CD4-positive, alpha-beta T cell treated with Interleukin-12 subunit alpha and Interleukin-12 subunit beta, for 1 hour (primary cell): Measurements from ENCODE around the gene NCAPG2.
A peak's percentile ranks its signal among the peaks of the same experiment; 100 is the strongest.

ENCODE experiments used
- DNase-seq: peaks from one replicate; pipeline ENCODE4 v3.0.0-alpha.2; 2020

The NCAPG2 gene

DNA sequence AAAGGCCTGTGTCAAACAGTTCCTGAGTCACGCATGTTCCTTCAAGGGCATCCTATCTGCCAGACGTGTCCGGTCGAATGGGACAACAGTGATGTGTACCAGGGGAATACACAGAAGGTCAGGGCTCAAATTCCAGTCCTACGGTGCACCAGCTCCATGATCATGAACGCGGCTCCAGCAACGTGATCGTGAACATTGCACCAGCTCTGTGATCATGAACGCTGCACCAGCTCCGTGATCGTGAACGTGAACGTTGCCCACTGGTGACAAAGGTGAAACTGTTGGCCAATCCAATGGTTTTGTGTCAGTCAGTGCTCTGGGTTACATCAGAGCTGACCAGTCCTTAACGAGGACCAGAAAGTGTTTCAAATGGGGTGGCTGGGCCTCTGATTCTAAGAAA, 112.7 kb downstream of the NCAPG2 start:
- no peak for DNase-seq

DNA sequence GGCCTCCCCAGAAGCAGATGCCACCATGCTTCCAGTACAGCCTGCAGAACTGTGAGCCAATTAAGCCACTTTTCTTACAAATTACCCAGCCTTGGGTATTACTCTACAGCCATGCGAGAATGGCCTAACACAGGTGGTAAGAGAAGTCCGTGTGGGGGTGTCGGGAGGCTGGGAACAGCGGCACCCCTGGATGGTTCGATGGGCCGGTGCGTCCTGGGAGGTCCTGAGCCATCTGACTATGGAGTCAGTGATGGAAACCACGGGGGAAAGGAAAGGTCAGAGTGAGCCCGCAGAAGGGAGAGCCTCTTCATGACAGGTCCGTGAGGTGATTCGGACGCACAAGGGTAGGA, 114.4 kb downstream of the NCAPG2 start:
- no peak for DNase-seq

DNA sequence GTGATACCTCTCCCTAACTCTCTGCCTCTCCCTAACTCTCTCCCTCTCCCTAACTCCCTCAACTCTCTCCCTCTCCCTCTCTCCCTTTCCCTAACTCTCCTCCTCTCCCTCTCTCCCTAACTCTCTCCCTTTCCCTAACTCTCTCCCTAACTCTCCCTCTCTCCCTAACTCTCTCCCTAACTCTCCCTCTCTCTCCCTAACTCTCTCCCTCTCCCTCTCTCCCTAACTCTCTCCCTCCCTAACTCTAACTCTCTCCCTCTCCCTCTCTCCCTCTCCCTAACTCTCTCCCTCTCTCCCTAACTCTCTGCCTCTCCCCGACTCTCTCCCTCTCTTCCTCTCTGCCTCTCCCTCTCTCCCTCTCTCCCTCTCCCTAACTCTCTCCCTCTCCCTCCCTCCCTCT, 115.0 kb downstream of the NCAPG2 start:
- no peak for DNase-seq

DNA sequence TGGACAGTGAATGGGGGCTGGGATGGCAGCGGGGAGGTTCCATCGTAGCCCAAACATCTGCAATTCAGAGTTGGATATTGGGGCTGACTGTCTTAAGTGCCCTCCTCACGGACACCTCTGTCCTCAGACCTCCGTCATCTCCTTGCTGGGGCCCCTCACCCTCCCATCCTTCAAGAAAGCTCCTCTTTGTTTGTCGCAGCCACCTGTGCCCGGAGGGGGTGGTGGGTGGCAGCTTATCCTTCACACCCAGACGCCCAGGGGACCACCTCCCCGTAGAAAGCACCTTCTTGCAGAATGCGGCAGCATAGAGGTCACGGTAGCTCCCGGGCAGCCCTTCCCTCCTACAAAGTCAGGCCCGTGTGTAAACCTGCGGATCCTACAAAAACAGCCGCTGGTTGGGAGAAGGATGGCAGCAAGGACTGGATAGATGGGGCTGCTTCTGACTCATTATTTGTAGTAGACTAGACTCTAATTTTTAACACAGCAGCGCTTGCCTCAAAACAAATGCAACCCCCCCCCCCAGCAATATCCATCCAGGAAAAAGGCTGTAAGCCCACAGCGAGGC, 115.6 kb downstream of the NCAPG2 start:
- DNase-seq, result no peak

DNA sequence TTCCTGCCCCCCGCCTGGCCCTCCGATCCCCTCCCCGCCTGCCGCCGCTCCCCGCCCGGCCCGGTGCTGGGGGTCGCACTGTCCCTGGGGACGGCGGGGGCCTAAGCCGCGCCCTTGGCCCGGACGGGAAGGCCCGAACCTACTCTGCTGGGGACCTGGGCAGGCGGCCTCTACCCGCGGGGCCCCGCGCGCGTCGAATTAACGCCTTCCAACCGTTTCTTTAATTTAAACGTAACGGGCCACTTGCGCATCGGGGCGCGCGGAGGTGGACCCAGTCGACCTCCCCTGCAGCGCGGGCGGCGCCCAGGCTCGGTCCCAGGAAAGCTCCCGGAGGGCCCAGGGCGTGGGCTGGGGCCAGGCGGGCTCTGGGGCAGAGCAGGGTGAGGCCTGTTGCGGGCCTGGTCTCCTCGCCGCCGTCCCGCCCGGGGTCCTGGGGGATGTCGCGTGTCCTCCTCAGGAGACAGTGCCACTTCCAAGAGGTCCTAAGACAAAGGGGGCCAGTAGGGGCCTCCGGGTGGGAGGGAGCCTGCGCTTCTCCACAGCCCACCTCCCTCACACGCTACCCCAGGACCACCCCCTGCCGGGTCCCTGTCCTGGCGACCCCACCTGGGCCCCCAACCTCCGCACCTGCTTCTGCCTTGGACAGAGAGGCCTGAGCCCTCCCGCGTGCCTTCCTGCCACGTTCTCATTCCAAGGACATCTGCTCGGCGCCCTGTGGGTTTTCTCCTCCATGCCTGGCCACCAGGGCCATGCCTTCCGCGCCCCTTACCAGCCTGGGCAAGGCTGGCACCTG, 116.3 kb downstream of the NCAPG2 start:
- no peak for DNase-seq

DNA sequence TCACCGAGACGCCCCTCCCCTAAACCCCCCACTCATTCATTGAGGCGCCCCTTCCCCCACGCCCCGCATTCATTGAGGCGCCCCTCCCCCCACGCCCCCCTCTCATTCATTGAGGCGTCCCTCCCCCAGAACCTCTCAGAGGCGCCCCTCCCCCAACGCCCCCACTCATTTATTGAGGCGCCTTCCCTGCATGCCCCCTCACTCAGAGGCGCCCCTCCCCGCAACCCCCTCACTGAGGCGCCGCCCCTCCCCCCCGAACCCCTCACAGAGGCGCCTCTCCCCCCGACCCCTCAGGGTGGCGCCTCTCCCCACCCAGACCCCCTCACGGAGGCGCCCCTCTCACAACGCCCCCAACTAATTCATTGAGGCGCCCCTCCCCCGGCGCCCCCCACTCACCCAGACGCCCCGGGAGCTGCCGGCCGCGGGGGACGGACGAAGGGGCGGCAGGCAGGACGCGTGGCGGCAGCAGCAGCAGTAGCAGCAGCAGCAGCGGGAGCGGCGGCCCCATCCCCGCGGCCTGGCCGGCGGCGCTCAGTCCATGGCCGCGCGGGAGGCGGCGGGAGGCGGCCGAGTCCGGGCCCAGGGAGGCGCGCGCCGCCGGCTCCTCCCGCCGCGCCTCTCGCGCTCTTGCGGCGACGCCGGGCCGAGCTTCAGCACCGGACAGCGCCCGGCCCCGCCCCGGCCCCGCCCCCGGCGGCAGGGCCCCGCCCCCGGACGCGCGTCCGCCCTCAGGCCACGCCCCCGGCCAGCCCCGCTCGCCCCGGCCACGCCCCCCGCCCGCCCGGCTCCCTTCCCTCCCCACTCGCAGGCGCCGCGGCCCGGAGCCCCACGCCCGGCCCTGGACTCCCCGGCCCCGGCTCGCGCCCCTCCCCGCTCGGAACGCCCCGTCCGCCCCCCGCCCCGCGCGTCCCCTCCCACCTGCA, 117.2 kb downstream of the NCAPG2 start, which contains the start of gene PTPRN2:
TSS of gene PTPRN2 (minus strand) at position 662 of the 923 bp plus-strand sequence.
- peak; percentile 55 for DNase-seq

DNA sequence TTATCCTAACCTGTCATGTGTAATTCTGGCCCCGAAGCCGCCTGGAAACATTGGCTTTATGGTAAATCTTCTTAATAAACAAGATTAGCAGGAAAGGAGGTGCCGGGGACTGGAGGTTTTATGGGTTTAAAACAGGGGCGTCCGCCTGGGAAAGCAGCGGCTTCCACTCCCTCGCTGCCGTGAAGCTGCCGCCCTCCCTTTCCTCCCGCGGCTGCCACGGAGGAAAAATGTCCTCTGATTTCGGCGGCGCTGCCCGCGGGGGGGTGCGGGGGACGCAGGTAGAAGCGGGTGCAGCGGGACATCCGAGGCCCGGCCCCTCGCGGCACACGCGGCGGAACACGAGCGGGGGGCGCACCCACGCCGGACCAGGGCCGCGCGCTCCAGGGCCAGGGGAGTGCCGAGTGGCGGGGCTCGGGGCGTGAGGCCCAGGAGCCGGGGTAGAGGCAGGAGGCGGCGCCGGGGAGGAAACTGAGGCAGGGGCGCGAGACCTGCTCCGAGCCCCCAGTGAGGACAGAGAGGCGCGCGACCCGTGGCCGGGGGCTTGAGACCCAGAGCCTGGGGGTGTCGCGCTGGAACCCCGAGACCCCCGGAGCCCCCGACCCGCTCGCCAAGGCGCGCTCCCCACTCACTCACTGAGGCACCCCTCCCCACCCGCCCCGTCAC, 118.0 kb downstream of the NCAPG2 start:
- no peak for DNase-seq

DNA sequence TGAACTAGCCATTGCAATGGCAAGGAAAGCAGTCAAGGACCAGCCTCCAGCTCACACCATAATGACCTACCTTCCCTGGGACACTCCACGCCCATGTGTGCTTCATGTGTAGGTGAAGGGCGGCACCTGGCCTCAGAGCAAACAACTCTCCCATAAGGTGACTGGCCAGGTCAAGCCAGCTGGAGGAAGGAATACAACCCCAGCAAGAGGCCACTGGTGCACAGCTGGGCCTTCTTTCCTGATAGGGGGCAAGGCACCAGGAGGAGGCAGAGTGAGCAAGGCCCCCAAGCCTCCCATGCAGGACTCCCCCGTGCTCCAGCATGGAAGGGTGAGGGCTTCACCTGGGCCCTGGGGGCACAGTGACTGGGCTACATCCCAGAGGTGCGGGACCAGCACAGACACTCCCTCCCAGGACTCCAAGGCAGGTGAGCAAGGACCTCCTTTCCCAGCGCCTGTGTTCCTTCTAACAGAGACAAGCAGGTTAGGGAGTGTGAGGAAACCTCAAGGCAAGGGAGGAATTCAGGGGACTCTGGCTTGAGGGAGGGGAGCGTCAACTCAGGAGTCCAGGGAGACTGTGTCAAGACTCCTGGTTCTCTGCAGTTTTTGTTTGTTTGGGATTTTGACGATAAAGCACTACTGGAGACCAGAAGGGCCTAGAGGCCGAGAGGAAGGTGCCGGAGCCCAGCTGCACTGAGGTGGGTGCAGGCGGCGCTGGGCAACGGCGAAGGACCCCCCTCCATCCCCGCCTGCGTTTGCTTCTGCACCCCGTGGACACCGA, 118.7 kb downstream of the NCAPG2 start:
- DNase-seq, result no peak

DNA sequence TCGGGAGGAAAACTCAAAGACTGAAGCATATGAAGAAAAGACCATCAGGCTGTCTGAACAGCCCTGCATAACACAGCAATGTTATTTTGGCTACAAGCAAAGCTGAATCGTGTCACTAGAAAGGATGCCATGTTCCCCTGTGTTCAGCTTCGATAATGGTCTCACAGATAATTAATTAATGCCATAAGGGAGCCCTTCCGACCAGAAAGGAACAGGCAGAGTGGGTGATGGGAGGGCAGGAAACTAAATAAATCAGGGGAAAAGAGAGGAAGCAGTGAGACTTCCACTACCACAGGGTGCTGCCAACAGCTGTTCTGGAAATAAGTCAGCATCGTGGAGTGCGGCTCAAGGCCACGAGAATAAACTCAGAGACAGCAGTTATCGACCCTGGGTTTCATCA, 120.2 kb downstream of the NCAPG2 start:
- DNase-seq, result no peak

DNA sequence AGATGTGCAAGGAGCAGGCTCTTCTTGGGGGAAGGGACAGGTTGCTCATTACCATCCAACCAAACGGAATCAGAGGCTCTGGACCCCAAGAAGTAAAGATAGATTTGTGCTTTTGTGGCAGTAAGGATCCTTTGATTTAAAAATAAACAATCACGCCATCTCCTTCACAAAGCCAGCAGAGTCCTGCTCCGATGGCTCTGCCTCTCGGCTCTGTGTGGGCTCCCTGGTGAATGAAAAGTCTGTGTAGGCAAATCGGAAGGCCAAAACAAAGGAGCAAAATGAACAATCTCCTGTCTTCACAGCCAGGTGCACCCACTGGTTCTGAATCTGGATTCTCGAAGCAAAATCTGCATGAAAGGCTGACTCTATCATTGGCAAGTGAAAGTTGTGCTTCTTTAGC, 120.8 kb downstream of the NCAPG2 start:
- DNase-seq, result no peak

DNA sequence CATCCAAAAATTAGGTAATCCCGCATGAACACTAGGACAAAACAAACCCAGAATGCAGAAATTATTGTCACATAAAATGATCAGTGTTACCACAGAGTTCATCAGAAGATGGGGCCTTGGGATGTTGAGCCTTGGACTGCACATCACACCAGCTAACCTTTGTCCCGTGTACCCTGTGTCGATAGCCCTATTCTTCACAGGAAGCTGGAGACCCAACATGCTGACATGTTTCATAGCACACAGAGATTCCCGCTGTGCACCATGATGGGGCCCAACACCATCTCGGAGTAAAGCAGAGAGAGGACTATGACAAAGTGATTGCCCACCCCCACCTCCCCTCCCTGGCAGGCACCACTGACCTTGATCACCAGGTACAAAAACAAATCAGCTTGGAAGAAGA, 121.5 kb downstream of the NCAPG2 start:
- DNase-seq, result no peak

DNA sequence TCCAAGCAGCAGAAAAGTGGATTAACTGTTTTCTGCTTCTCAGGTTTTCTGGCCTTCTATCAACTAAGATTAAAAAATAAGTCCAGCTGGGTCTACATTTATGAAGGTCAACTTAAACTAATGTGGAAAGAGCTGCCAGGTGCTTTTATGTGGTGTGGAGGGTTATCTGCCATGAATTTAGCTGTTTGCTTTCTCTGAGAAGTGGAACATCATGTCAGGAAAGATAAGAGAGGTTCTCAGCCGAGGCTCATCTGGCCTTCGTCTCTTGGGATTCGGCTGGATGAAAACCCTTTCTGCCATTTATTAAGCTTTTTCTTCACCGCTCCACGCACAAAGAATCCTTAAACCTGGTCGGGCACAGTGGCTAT, 122.5 kb downstream of the NCAPG2 start:
- DNase-seq, result no peak

DNA sequence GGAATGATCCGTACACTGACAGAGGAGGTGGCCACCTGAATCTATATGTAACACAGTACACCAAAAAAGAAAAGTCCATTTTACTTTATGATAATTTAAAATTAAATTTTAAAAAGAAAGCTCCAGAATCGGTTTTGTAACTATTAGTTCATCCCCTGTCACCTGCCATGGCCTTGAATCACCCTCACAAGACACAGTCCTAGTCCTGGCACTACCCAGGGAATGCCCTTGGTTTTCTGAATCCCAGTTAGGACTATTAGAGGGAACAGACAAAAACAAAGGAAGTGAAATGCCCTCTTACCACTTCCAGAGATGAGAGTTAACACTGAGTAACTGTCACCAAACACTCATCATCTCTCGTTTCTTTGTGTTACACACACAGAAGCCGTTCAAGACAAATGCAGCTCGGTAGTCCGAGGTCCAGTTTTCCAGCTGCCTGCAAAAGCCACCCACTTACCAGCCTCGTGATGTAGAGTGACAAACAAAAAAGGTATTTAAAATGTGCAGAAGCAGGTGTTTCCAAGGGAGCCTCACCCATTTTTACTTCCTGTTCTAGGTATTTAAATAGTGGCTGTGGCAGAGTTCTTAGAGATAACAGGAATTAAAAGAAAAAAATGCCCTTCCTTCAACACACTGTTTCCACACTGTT, 123.0 kb downstream of the NCAPG2 start:
- DNase-seq, result no peak
